ENCODE data around the gene OXNAD1.

OXNAD1 gene

GRCh38 chr3:16323737-16324136 is 58.7 kb downstream of the OXNAD1 start:
- H3K36me3 ChIP-seq (ENCODE audit: control insufficient read depth, insufficient read depth, low read length): peaks cover 7% of the 10 kb centered on the region
- H3K4me3 ChIP-seq (ENCODE audit: low read length): no peak overlapping the region
- no CpG with 5 or more reads among the region's 4 CpGs for WGBS (ENCODE audit: insufficient coverage, insufficient read length)
- H3K27me3 ChIP-seq (ENCODE audit: control insufficient read depth, insufficient read depth, low read length): no peaks in the 10 kb centered on the region
- DNase-seq (ENCODE audit: low read depth, low spot score): no peak
- H3K4me1 ChIP-seq (ENCODE audit: control insufficient read depth, insufficient read depth, low read length): no peaks in the 10 kb centered on the region; the same call in 1 of the 2 replicates
- H3K27ac ChIP-seq (ENCODE audit: low read length): no peak overlapping the region
- H3K9me3 ChIP-seq (ENCODE audit: control insufficient read depth, insufficient read depth, low read length): no peaks in the 10 kb centered on the region

- Histone ChIP-seq H3K4me1 (ENCODE audit: control insufficient read depth, insufficient read depth, low read length) (no peaks in the 10 kb centered on the region; the same call in 1 of the 2 replicates), H3K36me3 (ENCODE audit: control insufficient read depth, insufficient read depth, low read length) (peaks cover 7% of the 10 kb centered on the region), H3K9me3 (ENCODE audit: control insufficient read depth, insufficient read depth, low read length) (no peaks in the 10 kb centered on the region), H3K4me3 (ENCODE audit: low read length) (no peak overlapping the region), H3K27me3 (ENCODE audit: control insufficient read depth, insufficient read depth, low read length) (no peaks in the 10 kb centered on the region), H3K27ac (ENCODE audit: low read length) (no peak overlapping the region)
- no CpG with 5 or more reads among the region's 4 CpGs for WGBS (ENCODE audit: insufficient coverage, insufficient read length)
- no peak for DNase-seq (ENCODE audit: low read depth, low spot score)
Observed at GRCh38 chr3:16325850-16326249, 60.8 kb downstream of the OXNAD1 start.

GRCh38 chr3:16326724-16327349 is 61.8 kb downstream of the OXNAD1 start:
- Histone ChIP-seq H3K36me3 (ENCODE audit: control insufficient read depth, insufficient read depth, low read length) (peaks cover 7% of the 10 kb centered on the region), H3K27ac (ENCODE audit: low read length) (no peak overlapping the region), H3K4me3 (ENCODE audit: low read length) (no peak overlapping the region; the same call in 1 of the 2 replicates), H3K27me3 (ENCODE audit: control insufficient read depth, insufficient read depth, low read length) (no peaks in the 10 kb centered on the region), H3K4me1 (ENCODE audit: control insufficient read depth, insufficient read depth, low read length) (no peaks in the 10 kb centered on the region; the same call in 1 of the 2 replicates), H3K9me3 (ENCODE audit: control insufficient read depth, insufficient read depth, low read length) (no peaks in the 10 kb centered on the region)
- no CpG with 5 or more reads among the region's 15 CpGs for WGBS (ENCODE audit: insufficient coverage, insufficient read length)
- no peak for DNase-seq (ENCODE audit: low read depth, low spot score)

- WGBS (ENCODE audit: insufficient coverage, insufficient read length): no CpG with 5 or more reads among the region's 6 CpGs
- no peaks in the 10 kb centered on the region for H3K27me3 ChIP-seq (ENCODE audit: control insufficient read depth, insufficient read depth, low read length)
- H3K36me3 ChIP-seq (ENCODE audit: control insufficient read depth, insufficient read depth, low read length): no peaks in the 10 kb centered on the region; the same call in 1 of the 2 replicates
- no peaks in the 10 kb centered on the region for H3K9me3 ChIP-seq (ENCODE audit: control insufficient read depth, insufficient read depth, low read length)
- no peak overlapping the region for H3K27ac ChIP-seq (ENCODE audit: low read length)
- H3K4me1 ChIP-seq (ENCODE audit: control insufficient read depth, insufficient read depth, low read length): no peaks in the 10 kb centered on the region; the same call in 1 of the 2 replicates
- no peak for DNase-seq (ENCODE audit: low read depth, low spot score)
- H3K4me3 ChIP-seq (ENCODE audit: low read length): no peak overlapping the region
Observed at GRCh38 chr3:16328124-16328523, 63.1 kb downstream of the OXNAD1 start.

GRCh38 chr3:16329036-16329825 is 64.2 kb downstream of the OXNAD1 start:
- H3K27ac ChIP-seq (ENCODE audit: low read length): no peak overlapping the region
- DNase-seq (ENCODE audit: low read depth, low spot score): no peak
- H3K4me1 ChIP-seq (ENCODE audit: control insufficient read depth, insufficient read depth, low read length): no peaks in the 10 kb centered on the region; the same call in 1 of the 2 replicates
- H3K27me3 ChIP-seq (ENCODE audit: control insufficient read depth, insufficient read depth, low read length): no peaks in the 10 kb centered on the region
- H3K36me3 ChIP-seq (ENCODE audit: control insufficient read depth, insufficient read depth, low read length): no peaks in the 10 kb centered on the region; the same call in 1 of the 2 replicates
- no peak overlapping the region for H3K4me3 ChIP-seq (ENCODE audit: low read length)
- H3K9me3 ChIP-seq (ENCODE audit: control insufficient read depth, insufficient read depth, low read length): no peaks in the 10 kb centered on the region
- WGBS (ENCODE audit: insufficient coverage, insufficient read length): no CpG with 5 or more reads among the region's 15 CpGs

- H3K36me3 ChIP-seq (ENCODE audit: control insufficient read depth, insufficient read depth, low read length): no peaks in the 10 kb centered on the region; the same call in 1 of the 2 replicates
- no peak for DNase-seq (ENCODE audit: low read depth, low spot score)
- no CpG with 5 or more reads among the region's 9 CpGs for WGBS (ENCODE audit: insufficient coverage, insufficient read length)
Observed at GRCh38 chr3:16329826-16330129, 64.8 kb downstream of the OXNAD1 start.

GRCh38 chr3:16330351-16330750 is 65.3 kb downstream of the OXNAD1 start:
- H3K27me3 ChIP-seq (ENCODE audit: control insufficient read depth, insufficient read depth, low read length): no peaks in the 10 kb centered on the region
- H3K36me3 ChIP-seq (ENCODE audit: control insufficient read depth, insufficient read depth, low read length): no peaks in the 10 kb centered on the region; the same call in 1 of the 2 replicates
- DNase-seq (ENCODE audit: low read depth, low spot score): no peak
- no peaks in the 10 kb centered on the region; the same call in 1 of the 2 replicates for H3K4me1 ChIP-seq (ENCODE audit: control insufficient read depth, insufficient read depth, low read length)
- no peak overlapping the region for H3K27ac ChIP-seq (ENCODE audit: low read length)
- H3K9me3 ChIP-seq (ENCODE audit: control insufficient read depth, insufficient read depth, low read length): no peaks in the 10 kb centered on the region
- no peak overlapping the region for H3K4me3 ChIP-seq (ENCODE audit: low read length)
- WGBS (ENCODE audit: insufficient coverage, insufficient read length): no CpG with 5 or more reads among the region's 4 CpGs

More at GRCh38 chr3:16329826-16330129, 64.8 kb downstream of the OXNAD1 start:
- no peaks in the 10 kb centered on the region; the same call in 1 of the 2 replicates for H3K4me1 ChIP-seq (ENCODE audit: control insufficient read depth, insufficient read depth, low read length)
- H3K4me3 ChIP-seq (ENCODE audit: low read length): no peak overlapping the region
- no peak overlapping the region for H3K27ac ChIP-seq (ENCODE audit: low read length)
- H3K27me3 ChIP-seq (ENCODE audit: control insufficient read depth, insufficient read depth, low read length): no peaks in the 10 kb centered on the region
- no peaks in the 10 kb centered on the region for H3K9me3 ChIP-seq (ENCODE audit: control insufficient read depth, insufficient read depth, low read length)

- Histone ChIP-seq H3K9me3 (ENCODE audit: control insufficient read depth, insufficient read depth, low read length) (no peaks in the 10 kb centered on the region), H3K4me1 (ENCODE audit: control insufficient read depth, insufficient read depth, low read length) (no peaks in the 10 kb centered on the region; the same call in 1 of the 2 replicates), H3K27me3 (ENCODE audit: control insufficient read depth, insufficient read depth, low read length) (no peaks in the 10 kb centered on the region), H3K27ac (ENCODE audit: low read length) (no peak overlapping the region), H3K4me3 (ENCODE audit: low read length) (no peak overlapping the region), H3K36me3 (ENCODE audit: control insufficient read depth, insufficient read depth, low read length) (no peaks in the 10 kb centered on the region; the same call in 1 of the 2 replicates)
- WGBS (ENCODE audit: insufficient coverage, insufficient read length): no CpG with 5 or more reads among the region's 3 CpGs
- DNase-seq (ENCODE audit: low read depth, low spot score): no peak
Observed at GRCh38 chr3:16331319-16331883, 66.4 kb downstream of the OXNAD1 start.

GRCh38 chr3:16332904-16333426 is 68.0 kb downstream of the OXNAD1 start:
- no peaks in the 10 kb centered on the region for H3K9me3 ChIP-seq (ENCODE audit: control insufficient read depth, insufficient read depth, low read length)
- no peak for DNase-seq (ENCODE audit: low read depth, low spot score)
- H3K27me3 ChIP-seq (ENCODE audit: control insufficient read depth, insufficient read depth, low read length): no peaks in the 10 kb centered on the region
- no peaks in the 10 kb centered on the region for H3K36me3 ChIP-seq (ENCODE audit: control insufficient read depth, insufficient read depth, low read length)
- no peak overlapping the region for H3K4me3 ChIP-seq (ENCODE audit: low read length)
- no CpG with 5 or more reads among the region's 1 CpG for WGBS (ENCODE audit: insufficient coverage, insufficient read length)
- H3K27ac ChIP-seq (ENCODE audit: low read length): no peak overlapping the region
- no peaks in the 10 kb centered on the region; the same call in 1 of the 2 replicates for H3K4me1 ChIP-seq (ENCODE audit: control insufficient read depth, insufficient read depth, low read length)

- H3K4me1 ChIP-seq (ENCODE audit: control insufficient read depth, insufficient read depth, low read length): no peaks in the 10 kb centered on the region
- no peaks in the 10 kb centered on the region for H3K9me3 ChIP-seq (ENCODE audit: control insufficient read depth, insufficient read depth, low read length)
- no peak overlapping the region for H3K27ac ChIP-seq (ENCODE audit: low read length)
- DNase-seq (ENCODE audit: low read depth, low spot score): no peak
- no peaks in the 10 kb centered on the region for H3K27me3 ChIP-seq (ENCODE audit: control insufficient read depth, insufficient read depth, low read length)
- WGBS (ENCODE audit: insufficient coverage, insufficient read length): no CpG with 5 or more reads among the region's 4 CpGs
- H3K36me3 ChIP-seq (ENCODE audit: control insufficient read depth, insufficient read depth, low read length): no peaks in the 10 kb centered on the region
- H3K4me3 ChIP-seq (ENCODE audit: low read length): no peak overlapping the region
Observed at GRCh38 chr3:16334909-16335308, 69.9 kb downstream of the OXNAD1 start.
